Measurements from ENCODE around the gene DEAF1.
"Not testable (repeated sequence)": the region's sequence is repeated elsewhere in the genome, so short reads cannot be mapped to it uniquely, and the experiment has no call there.

Gene DEAF1

GRCh38 chr11:680476-680875 lies 14.5 kb downstream of the DEAF1 start:
- DNase-seq (ENCODE audit: low read depth) = no peak

DNA sequence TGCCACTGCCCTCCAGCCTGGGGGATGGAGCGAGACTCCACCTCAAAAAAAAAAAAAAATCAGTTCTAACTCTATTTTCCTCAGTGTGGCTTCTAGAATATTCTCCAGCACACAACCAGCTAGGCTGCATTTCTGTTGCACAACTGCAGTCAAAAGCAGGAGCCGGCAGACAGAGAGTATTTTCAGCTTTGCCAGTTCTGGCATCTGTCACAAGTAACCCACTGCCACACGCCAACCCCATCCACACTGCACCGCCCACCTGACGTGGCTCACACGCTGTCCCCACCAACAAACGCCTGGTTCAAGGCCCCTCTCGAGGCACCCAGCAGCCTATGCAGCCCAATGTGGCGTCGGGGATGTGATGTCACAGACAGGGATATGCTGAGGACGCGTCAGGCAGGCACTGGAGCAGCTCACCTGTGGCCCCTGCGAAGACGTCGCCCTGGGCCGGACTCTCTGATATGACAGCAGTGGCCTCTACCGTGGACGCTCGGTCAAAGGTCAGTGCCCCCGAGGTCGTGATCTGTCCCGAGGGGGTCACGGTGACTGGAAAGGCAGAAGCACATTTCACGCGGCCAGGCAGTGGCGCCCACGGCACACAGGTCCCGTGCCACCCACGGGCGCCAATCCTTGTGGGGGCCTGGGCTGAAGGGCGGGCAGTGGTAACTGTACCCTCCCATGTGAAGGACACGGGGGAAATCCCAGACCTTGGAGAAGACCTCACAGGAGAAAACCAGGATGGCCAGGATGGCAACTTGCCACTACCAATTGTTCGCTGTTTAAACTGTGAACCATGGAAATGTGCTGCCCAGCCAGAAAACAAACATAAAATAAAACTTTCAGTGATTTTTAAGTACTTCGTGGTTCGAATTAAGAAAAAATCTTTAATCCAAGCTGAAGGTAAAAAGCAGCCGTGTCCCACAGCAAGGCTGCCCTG lies 15.5 kb downstream of the DEAF1 start:
- no peak for DNase-seq (ENCODE audit: low read depth)

GRCh38 chr11:678297-678696 lies 16.7 kb downstream of the DEAF1 start:
- no peak for DNase-seq (ENCODE audit: low read depth)

GRCh38 chr11:674406-674805 lies 20.6 kb downstream of the DEAF1 start:
- DNase-seq (ENCODE audit: low read depth) = no peak

- DNase-seq (ENCODE audit: low read depth) = no peak
Observed at GRCh38 chr11:673866-674265, 21.2 kb downstream of the DEAF1 start.

DNA sequence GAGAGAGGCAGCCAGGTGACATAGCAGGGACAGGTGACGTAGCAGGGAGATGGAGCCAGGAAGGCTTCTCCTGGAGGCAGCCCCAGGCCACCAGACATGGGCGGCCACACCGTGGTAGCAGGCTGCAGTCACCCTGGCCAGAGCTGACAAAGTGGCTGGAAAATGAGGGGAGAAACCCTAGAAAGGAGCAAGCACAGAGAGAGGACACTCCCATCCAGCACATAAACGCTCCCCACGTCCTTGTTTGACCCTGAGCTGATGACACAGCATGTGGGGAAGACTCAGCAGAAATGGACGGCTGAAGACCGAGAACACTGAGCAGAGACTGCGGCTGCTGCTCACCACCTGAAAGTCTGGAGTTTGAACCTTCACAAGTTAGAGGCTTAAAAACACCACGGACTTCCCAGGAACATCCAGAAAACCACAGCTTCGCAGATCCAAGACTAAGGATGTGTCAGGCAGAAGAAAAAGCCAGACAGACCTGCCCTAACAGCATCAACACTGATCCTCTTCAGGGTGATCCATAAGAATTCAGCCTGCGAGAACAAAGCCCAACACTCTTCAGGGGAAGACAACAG lies 29.2 kb downstream of the DEAF1 start:
- DNase-seq (ENCODE audit: low read depth) = no peak

- no peak for DNase-seq (ENCODE audit: low read depth)
Observed at GRCh38 chr11:665062-665703, 29.8 kb downstream of the DEAF1 start.

GRCh38 chr11:662689-663274 lies 32.2 kb downstream of the DEAF1 start:
- no peak for DNase-seq (ENCODE audit: low read depth)

DNA sequence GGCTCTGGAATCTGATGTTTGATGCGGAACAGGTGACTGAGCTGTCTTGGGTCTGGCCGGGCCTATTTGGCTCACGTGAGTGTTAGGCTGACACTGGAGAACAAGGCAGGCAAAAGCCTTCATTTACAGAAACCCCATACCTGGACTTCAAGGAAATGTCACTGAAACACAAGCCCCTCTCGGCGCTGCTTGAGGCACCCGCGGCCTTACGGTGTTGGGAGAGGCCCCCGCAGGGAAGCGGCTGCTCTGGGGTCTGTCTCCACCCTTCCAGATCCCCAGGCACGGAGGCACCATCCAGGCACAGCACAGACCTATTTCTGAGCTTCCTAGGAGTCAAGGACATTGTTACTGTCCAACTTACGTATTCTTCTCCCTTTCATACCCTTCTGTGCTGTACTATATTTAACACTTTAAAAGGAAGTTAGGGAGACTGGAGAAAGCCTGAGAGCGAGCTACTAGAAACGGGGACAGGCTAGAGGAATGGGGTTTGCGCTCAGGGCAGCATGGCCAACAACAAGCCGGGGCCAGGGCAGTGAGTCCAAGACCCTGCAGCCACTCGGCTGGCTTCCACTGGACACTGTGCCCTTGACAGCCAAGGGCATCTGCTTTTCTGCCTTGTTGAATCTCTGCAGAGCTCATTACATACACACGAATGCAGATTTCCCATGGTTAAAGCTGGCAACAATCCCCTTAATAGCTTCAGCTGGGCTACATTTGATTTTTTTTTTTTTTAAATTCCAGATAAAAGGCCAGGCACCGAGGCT lies 34.2 kb downstream of the DEAF1 start:
- DNase-seq (ENCODE audit: low read depth) = no peak

GRCh38 chr11:660281-660680 lies 34.7 kb downstream of the DEAF1 start:
- no peak for DNase-seq (ENCODE audit: low read depth)

GRCh38 chr11:659532-660085 lies 35.4 kb downstream of the DEAF1 start:
- no peak for DNase-seq (ENCODE audit: low read depth)

- DNase-seq (ENCODE audit: low read depth) = no peak
Observed at GRCh38 chr11:657691-658126, 37.3 kb downstream of the DEAF1 start.

DNA sequence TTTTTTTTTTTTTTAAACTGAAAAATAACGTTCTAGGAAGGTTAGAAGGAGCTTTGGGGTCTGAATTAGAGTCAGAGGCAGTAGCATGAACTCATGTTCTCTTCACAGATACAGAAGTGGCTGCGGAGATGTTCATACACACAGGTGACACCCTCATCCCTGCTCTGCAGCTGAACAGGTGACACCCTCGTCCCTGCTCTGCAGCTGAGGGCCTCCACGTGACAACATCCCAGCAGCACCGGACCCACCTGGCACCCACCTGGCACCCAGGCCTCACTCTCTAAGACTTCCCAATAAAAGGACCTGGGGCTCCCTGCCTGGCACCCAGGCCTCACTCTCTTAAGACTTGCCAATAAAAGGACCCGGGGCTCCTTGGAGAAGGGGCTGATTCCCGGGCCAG lies 38.2 kb downstream of the DEAF1 start:
- DNase-seq (ENCODE audit: low read depth) = no peak

DNA sequence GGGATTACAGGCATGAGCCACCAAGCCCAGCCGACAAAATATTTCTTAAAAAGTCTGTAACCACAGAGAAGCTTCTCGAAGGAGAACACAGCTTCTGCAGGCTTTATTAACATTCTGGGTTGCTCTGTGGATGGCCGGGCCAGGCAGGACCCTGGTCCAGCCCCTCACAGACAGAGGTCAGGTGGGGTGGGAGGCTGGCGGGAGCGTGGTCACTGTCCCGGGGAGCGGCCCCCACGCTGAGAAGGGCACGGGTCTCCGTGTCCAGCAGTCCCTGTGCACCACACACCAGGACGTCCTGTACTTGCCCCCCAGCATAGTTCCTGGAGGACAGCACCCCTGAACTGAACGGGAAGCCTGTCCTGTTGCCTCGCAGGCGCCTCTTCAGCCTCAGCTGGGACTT lies 38.6 kb downstream of the DEAF1 start:
- DNase-seq (ENCODE audit: low read depth) = no peak

DNA sequence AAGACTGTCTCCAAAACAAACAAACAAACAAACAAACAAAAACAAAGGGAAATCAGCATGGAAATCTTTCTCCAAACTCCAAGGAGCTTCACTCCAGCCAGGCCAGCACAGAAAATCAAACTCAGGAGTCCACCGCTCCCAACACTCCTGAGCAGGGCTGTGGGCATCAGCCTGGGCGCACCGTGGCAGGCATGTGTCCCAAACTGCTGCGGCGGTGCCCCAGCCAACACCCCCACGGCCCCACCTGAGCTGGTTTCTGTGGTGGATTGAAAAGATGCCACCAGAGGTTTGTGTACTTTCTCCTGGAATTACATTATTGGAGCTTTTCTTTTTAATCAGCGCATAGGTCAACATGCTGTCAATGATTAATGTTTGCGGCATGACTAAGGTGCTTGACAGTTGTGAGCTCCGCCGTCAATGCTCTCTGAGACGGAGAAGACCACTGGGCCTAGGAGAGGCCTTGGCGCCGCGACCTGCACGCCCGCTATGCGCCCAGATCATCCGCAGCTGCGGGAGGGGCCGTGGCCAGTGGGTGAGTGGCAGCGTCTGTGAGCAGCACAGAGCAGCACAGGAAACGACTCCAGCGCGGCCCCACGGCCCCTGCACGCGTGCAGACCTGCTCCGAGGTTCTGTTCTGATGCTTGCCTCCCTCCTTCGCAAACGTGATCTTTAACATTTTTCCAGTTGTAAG lies 39.8 kb downstream of the DEAF1 start:
- no peak for DNase-seq (ENCODE audit: low read depth)

DNA sequence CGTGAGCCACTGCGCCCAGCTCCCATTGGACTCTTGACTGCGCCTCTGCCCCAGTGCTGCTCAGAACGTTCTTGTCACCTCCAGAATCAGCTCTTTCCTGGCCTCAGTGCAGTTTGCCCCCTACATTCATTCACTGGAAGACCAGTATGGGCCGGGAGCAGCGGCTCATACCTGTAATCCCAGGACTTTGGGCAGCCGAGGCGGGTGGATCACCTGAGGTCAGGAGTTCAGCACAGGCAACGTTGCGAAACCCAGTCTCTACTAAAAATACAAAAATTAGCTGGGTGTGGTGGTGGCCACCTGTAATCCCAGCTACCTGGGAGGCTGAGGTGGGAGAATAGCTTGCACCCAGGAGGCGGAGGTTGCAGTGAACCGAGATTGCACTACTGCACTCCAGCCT lies 40.6 kb downstream of the DEAF1 start:
- DNase-seq (ENCODE audit: low read depth) = not testable (repeated sequence)

GRCh38 chr11:653837-654236 lies 41.2 kb downstream of the DEAF1 start:
- no peak for DNase-seq (ENCODE audit: low read depth)

GRCh38 chr11:653136-653535 lies 41.9 kb downstream of the DEAF1 start:
- DNase-seq (ENCODE audit: low read depth) = not testable (repeated sequence)

GRCh38 chr11:650482-650881 lies 44.5 kb downstream of the DEAF1 start:
- no peak for DNase-seq (ENCODE audit: low read depth)

- not testable (repeated sequence) for DNase-seq (ENCODE audit: low read depth)
Observed at GRCh38 chr11:647672-648158, 47.3 kb downstream of the DEAF1 start.

DNA sequence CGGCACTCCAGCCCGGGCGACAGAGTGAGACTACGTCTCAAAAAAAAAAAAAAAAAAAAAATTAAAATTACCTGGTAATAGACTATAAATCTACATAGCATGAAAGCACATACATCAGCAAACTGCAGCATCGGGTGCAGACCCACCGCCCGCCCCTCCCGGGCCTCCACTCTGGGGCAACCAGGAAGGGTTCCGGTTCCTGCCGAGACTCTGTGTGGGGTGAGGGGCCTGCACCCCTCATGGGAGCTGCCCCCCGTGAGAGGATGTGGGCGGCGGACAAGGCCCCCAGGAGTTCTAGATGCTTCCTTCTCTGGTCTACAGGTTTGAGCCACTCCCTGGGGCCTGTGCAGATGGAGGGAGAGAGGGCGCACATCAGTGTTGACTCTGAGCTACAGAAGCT lies 48.8 kb downstream of the DEAF1 start:
- no peak for DNase-seq (ENCODE audit: low read depth)
